HG03064 (cell line): Measurements from ENCODE around the gene DSN1.
A peak's percentile ranks its signal among the peaks of the same experiment; 100 is the strongest.

ENCODE experiments used
- ATAC-seq: cut with Tn5 transposase; IDR thresholded peaks from one replicate; pipeline ENCODE4 v1.9.1; 2021; ENCODE audit warnings: low read depth; ENCODE audit not compliant: unreplicated experiment

The DSN1 gene

DNA sequence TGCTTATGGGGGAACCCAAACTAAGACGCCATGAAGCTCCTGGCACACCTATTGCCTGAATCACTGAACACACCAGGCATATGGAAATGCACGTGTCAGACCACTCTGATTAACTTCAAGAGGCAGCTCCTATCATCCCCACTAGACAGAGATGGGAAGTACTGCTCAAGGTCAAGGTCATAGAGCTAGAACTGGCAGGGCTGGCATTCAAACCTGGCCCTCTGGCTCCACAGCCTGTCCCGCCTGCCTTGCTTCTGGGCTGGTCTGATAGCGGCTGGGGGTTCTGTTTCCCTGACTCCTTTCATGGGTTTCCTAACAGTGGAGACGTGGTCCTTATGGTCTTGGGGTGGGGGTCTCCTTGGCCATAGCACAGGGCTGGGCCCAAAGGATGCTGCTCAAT is 22.6 kb upstream of the DSN1 start:
- ATAC-seq, result no peak

DNA sequence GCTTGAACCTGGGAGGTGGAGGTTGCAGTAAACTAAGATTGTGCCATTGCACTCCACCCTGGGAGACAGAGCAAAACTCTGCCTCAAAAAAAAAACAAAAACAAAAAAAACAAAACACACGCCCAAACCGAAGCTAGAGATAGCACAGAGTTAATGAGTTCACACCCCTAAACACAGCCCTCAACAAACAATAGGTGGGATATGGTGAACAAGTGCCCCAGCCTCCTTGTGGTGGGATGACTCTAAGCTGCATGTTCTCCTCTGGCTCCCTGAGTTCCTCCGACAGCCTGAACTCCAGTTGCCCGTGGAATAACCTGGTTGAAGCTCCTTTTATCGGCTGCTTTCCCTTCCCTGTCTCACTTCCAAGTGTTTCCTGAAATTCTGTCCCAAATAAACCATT is 22.1 kb upstream of the DSN1 start:
- no peak for ATAC-seq

DNA sequence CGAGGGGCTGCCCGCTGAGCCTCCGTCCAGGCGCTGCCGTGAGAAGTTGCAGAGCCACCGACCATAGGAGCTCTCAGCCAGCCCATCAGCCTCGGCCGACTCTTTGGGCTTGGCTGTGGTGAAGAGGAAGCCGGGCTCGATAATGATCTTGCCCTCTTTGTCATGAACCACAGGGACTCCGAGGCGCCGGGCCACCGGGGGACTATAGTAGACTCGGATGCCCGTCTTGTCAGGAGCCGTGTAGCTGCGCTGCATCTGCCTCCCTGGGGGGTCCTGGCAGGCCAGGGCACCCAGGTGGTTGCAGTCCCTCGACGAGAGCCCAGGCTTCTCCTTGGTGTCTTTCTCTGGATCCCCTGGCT is 20.5 kb upstream of the DSN1 start:
- no peak for ATAC-seq

DNA sequence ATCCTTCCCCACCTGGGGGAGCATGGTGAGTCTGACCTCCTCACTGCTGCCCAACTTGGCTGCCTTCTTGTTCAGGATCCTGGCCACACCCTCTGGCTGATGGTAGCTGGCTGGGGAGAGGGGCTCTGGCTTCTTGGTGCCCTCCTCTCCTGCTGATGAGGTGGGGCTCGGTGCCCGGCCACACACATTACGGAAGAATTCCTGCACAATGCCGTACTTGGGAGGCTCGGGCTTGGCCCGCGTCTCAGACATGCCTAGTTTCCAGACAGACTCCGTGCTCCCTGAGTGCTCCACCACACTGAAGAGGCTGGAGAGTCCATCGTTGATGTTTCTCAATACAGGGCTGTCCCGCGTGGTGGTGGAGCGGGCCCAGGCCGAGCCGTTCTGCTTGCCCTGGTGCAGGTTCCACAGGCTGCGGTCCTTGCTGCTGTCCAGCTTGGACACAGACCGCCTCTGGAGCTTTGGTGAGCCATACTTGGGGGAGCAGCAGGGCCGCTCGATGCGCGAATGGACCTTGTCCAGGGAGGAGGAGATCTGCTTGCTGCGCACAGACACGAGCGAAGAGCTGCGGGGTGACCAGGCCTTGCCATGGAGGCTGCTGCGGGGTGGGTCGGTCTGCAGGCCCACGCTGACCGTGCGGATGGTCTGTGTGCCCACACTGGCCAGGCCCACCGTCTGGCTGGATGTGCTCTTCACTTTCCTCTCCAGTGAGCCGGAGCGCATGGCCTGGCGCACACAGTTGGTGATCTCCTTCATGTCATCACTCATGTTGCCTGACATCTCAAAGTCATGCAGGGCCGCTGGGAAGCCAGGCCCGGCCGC is 19.9 kb upstream of the DSN1 start:
- no peak for ATAC-seq

DNA sequence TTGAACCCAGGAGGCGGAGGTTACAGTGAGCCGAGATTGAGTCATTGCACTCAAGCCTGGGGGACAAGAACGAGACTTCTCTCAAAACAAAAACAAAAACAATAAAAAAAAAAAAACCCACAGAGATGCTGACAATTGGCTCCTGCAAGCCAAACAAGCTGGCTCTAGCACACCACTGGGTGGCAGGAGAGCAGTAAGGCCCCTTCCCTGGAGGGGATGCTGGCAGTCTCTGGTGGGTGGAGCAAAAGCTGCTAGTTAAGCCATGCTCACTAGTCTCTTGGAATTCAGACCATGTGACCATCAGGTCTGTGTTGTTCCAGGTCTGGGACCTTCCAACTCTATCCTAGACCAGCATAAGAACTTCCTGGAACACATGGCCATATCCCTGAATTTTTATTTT is 18.9 kb upstream of the DSN1 start:
- no peak for ATAC-seq

DNA sequence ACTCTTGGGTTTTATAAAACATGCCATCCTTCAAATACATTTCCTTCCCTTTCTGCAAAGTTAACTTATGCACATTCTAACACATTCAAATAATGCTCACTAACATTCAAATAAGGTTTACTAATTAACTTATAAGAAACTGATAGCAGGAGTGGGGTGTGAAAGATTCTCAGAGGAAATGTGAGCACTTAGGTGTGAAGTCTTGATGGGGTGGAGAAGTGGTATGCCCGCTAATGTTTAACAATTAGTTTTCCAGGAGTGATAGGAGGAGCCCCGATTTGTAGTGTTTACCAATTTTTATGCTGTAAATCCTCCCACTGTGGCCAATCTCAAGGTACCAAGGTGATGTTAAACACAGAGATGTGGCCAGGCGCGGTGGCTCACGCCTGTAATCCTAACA is 18.3 kb upstream of the DSN1 start:
- no peak for ATAC-seq

DNA sequence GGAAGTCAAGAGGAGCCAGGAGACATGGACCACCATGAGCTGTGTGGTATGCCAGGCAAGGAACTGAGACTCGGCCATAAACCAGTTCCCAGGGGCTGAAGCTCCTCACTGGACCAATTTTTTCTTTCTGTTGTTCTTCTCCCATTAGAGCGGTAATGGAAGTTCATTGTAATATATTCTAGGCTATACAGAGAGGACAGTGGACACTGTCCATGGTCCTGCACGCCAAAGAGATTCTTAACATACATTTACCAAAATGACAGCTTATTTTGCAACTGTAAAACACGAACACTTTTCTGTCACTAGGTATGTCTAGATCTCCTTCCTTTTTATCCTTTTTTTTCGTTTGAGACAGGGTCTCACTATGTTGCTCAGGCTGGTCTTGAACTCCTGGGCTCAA is 13.1 kb upstream of the DSN1 start:
- no peak for ATAC-seq

DNA sequence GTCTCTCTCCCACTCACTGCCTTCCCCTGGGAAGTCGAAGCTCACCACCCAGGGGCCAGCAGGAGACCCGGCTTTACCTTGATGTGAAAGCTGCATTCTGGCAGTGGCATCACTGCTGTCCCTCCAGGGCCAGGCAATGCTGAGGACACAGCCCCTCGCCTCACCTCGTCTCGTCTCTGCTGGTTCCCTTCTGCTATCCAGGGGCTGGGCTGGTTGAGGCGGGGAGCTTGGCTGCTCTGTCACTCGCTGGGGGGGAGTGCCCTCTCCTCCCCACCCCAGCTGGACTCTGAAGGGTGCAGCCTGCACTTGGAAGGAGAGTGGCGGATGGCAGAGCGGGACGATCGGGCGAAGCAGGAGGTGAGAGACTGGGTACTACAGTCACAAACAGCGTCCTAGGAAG is 12.7 kb upstream of the DSN1 start:
- no peak for ATAC-seq

DNA sequence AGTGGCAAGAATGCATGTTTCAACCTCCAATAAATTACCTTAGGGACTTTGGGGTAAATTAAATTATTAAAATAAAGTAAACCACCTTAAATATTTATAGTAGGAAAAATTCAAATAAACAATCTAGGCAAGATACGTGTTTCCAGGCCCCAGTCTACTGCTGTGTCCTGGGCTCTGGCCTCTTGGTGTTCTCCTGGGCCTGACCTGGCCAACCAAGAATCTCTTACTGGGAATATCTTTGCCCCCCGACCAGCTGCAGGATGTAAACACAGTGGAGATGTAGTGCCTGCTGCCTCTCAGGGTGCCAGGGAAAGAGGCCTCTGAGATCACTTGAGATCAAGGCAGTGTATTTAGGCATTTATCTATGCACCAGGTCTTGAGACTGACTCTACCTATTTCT is 11.7 kb upstream of the DSN1 start:
- no peak for ATAC-seq

DNA sequence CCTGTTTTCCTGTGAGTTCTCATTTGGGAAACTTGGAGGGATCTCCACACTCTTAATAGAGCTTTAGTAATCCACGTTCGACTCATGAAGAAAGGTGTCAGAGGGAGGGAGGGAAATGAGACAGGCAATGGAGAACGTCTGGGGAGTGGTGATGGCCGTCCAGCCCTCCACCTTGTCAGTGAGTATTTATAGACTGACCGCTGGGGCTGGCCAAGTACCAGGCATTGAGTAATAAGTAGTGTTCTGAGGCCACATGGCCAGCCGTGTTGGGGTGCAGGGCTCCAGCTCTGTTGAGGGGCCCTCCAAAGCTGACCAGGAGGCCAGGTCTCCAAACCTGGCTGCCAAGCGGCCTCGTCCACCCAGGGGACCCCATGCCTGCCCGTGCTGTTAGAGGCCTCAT is 11.3 kb upstream of the DSN1 start:
- ATAC-seq, result no peak

DNA sequence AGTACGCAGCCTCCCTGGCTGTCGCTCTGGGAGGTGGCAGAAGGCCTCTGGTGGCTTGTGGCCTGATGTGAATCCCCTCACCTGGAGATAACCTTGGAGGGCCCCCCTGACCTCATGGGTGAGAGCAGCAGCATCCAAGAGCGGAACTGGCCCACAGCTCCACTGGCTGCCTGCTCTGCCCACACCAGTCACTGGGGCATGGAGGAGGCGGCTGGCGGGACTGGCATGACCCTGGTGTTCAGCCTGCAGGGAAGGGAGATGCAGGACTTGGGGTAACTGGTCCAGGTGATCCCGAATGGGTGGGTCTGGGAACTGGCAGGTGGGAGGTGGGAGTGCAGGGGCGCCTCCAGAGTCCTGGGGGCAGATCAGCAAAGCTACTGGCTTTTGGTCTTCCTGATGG is 10.6 kb upstream of the DSN1 start:
- ATAC-seq, result no peak

DNA sequence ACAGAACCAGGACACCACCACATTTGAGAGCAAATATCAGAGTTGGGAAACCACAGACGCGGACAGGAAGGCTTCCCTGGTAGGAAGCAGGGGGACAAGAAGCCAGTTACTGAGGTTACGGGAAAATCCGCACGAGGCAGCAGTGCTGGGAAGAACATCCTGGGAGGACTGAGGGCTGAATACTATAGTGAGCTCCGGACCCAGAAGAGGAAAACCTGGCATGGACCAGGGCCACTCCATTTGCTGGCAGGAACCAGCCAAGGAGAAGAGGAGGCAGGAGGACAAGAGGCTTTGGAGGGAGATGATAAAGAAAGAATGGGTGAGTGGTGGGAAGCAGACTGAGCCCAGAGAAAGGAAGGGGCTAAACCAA is 6.1 kb upstream of the DSN1 start:
- ATAC-seq, result no peak

DNA sequence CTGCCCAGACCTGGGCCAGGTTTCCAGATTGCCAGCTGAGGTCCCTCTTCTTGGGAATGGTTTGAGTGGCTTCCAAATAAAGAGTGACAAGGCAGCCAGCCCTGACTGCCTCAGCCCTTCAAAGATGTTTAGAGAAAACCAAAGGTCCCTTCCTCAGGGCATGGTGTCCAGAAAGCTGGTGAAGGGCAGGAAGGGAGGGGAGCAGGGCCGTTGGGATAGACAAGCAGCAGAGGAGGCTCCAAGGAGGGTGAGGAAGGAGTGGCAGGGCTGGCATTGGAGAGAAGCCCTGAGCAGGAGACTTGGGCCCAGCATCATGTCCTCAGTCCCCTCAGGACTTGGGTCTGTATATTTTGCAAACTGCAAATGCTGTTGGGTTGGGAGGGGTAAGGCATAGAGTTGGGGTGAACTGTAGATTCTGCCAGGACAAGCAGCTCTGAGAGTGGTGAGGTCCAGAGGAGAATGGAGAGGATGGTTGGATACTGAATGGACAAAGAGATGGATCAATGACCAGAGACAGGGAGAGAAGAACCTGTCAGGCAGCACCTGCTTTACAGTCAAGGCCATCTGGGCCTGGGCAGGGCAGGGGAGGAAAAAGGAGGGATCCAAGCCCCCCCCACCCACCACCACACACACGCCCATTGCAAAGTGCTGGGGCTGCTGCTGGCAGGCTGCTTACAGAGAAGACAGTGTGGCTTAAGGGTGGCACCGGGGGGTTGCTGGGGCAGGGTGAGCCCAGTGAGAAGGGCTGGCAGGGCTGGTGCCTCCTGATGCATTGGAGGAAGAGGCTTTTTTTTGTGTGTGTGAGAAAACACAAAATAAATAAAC is 5.5 kb upstream of the DSN1 start:
- ATAC-seq, result no peak

DNA sequence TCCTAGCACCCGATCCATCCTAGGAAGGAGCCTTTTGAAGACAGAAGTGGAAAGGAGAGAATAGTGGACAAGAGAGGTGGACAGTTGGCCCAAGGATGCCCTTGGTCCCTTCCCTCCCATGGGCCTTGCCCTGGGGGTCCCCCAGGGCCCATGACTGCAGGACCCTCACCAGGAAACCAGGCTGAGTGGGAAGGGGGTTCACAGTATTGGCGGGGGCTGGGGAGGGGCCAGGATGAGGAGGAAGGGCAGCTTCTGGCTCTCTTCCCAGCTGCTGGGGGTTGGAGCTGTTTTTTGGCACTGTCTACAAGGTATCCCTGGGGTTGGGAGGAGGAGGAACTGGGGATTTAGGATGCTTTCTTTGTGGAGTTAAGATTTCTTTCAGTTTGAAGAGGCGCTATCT is 4.0 kb upstream of the DSN1 start:
- no peak for ATAC-seq

DNA sequence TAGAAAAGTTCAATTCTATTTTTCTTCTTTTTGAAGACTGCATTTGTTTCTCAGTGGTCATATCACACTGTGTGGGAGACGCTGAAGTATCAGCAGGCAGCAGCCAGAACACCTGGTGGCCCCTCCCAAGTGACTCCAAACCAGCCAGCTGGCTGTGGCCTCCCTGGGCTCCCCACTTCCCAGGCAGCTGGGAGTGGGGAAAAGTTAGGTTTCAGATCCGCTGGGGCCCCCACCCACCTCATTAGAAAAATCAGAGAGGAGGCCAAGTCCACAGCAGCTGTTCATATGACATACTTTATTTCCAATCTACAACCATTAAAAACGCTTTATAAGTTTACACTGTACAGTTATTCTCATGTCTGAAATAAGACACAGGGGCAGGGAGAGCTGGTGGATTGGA is 3.6 kb upstream of the DSN1 start:
- no peak for ATAC-seq

DNA sequence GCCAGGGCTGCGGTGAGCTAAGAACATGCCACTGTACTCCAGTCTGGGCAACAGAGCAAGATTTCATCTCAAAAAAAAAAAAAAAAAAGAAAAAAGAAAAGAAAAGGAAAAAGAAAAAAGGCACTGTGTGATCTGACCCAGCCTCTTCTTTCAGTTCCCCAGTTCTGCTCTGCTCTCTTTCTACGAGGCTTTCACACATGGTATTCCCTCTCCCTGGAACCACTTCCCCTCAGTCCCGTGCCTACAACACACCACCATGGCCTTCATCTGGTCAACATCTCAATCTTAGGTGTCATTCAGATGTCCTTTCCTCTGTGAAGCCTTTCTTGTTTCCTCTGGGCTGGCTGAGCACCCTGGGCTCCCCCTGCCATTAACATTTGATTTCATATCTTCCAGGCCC is 2.3 kb upstream of the DSN1 start:
- ATAC-seq, result no peak

DNA sequence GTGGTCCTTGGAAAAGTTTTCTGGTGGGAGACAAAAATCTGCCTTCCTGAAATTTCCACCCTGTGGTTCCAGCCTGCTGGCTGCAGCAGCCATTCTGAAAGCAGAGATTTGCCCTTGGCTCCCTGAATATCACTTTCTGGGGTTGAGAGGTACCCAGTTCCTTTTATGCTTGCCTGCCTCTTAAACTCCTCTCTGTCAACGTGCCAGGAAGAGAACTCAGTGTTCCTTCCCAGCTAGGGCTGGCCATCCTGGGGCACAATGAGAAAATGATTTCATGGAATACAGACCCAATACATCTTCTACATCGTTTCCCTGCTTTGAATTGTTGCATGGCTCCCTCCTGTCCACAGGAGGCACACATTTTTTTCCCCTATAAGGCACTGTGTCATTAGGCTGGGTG is 1.6 kb upstream of the DSN1 start:
- no peak for ATAC-seq

DNA sequence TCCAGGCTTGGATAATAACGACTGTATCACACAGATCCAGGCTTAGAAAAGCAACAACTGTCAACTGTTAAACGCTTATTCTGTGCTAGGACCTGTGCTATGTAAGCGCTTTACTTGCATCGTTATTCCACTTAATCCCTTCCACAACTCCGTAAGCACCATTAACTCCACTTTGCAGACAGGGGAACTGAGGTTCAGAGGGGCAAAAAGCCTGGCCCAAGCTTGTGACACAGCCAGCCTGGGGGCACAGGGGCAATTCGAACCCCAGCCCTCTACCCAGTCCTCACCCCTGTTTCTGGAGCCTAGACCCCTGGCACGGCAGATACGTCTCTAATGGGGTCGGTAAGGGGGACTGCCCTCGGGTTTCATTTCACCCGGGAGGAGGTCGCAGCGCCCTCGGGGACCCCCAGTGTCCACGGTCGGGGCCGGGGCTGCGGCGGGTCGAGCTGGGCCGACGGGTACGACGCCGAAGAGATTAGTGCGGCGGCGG is 411 bp downstream of the DSN1 start:
- peak; percentile 9 for ATAC-seq

DNA sequence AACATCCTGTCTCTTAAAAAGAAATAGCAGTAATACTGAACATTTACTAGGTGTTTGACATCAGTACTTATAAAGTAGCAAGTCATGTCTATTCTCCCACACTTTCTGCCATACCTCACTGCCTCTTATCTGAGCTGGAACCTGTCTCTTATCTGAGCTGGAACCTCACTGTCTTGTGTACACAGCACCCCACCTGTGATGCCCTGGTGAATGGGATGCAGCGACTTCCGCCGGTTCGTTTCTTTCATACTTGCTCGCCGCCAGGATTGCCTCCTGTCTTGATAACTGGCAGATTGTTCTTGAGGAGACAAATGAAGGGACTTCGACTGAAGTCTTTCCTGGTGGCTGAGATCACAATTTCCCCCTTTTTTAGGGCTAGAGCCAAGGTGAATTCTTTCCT is 2.9 kb downstream of the DSN1 start:
- no peak for ATAC-seq

DNA sequence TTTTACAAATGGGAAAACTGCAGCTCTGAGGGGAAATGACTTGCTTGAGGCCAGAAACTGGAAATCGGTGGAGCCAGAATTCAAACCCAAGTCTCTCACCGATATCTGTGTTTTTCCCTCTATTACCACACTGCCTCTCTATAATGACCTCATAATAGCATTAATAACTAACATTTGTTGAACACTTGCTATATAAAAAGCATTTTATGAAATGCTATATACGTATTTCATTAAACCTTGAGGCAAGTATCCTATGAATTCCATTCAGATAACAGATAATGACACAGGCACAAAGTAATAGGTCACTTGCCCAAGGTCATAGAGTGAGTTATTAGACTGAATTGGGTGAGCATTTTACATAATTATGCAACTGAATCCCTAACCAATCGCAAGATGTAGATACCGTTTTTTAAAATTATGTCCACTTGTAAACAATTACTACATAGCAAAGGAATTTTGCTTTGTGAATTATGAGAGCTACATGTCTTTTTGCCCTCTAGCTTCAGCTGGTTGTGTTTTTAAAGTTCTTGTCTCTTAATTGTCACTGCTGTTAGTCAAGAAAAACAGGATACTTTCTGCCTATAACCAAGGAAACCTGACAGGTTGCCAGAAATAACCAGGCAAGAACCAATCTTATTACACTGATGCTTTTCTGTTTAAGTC is 4.7 kb downstream of the DSN1 start:
- ATAC-seq, result no peak

DNA sequence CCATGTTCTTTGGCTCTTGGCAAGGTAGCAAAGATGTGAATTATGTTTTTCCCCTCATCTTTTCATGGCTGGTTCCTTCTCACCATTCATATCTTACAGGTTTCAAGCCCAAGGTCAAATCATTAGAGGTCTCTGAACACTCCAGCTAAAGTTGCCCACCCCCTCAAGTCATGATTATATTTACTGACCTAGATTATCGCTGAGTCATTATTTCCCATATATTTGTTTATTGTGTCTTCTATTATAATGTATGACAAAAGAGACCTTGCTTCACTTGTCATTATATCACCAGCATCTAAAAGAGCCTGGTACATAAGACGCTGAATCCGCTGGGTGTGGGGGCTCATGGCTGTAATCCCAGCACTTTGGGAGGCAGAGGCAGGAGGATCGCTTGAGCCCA is 12.4 kb downstream of the DSN1 start:
- ATAC-seq, result no peak

DNA sequence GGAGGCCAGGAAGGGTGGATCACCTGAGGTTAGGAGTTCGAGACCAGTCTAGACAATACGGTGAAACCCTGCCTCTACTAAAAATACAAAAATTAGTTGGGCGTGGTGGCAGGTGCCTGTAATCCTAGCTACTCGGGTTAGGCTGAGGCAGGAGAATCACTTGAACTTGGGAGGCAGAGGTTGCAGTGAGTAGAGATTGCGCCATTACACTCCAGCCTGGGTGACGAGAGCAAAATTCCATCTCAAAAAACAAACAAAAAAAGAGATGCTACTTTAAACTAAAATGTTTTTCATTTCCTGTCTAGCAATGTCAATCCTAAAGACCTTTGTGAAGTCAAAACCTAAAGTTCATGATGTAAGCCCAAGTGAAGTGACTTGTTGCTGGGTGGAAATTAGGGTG is 12.9 kb downstream of the DSN1 start:
- no peak for ATAC-seq
